HCT116 (cell line): Measurements from ENCODE around the gene CYB5D1. TPM values are rescaled to one million over a fixed set of nuclear protein-coding genes. Genes with fewer than 3 reads are reported as not detected.

Source experiments
- ATAC-seq: fragments of 200-7000 bp; cut with Tn5 transposase; 2 replicates; pipeline ENCODE4 v1.9.1; 2020; ENCODE audit warnings: mild to moderate bottlenecking, moderate library complexity
- BruUV-seq: library from RNA; stranded (reverse); fragments of 400-500 nt; replicated peaks from 2 replicates; lab custom pipeline; 2021; lab: Mats Ljungman, UMichigan
- CTCF ChIA-PET: fragments of 300-600 bp; sonication (Branson Sonifier 250); formaldehyde crosslinking; loops from one replicate; lab custom pipeline; 2021; ENCODE audit warnings: antibody characterized with exemption; lab: Charles Lee
- POLR2A ChIA-PET: fragments of 300-600, 350-600 bp; sonication (Branson Sonifier 250); formaldehyde crosslinking; loops from one replicate; lab custom pipeline; 2021; ENCODE audit warnings: antibody characterized with exemption; lab: Charles Lee
- RAD21 ChIA-PET, 2 experiments: fragments of 300-600 bp; sonication (Branson Sonifier 250); formaldehyde crosslinking; loops; one replicate each; lab custom pipeline; 2023; ENCODE audit warnings: low total read pairs in 2 of 2; ENCODE audit not compliant: uncharacterized antibody in 2 of 2, unreplicated experiment in 2 of 2, low non-redundant PET in 1 of 2; lab: Charles Lee
- DNase-seq: peaks from one replicate; pipeline ENCODE4 v3.0.0-alpha.2; 2010; ENCODE audit warnings: low read depth, low spot score
- H2AFZ ChIP-seq: fragments of 200-600 bp; shearing (Covaris generic), sonication (generic); 2 replicates; pipeline ENCODE4 v1.6.1; 2017; ENCODE audit warnings: low read depth, mixed run types, mixed read lengths, antibody characterized with exemption, low read length; ENCODE audit not compliant: poor library complexity, severe bottlenecking
- H3K27ac ChIP-seq: 2 replicates; pipeline ENCODE4 v1.5.1; 2012; ENCODE audit warnings: low read depth, low read length
- H3K27me3 ChIP-seq: fragments of 200-600 bp; sonication (generic); 2 replicates; pipeline ENCODE4 v1.6.1; 2016; ENCODE audit warnings: mixed run types, low read length, mixed read lengths; ENCODE audit not compliant: insufficient read depth
- H3K36me3 ChIP-seq, 2 experiments: fragments of 200-500 bp in 1 of 2; fragments of 200-600 bp in 1 of 2; sonication (Bioruptor generic) in 1 of 2; sonication (generic) in 1 of 2; 2 replicates each; pipeline versions ENCODE4 v1.5.1 to v1.6.1; 2014 to 2016; ENCODE audit warnings: low read length in 2 of 2, inconsistent platforms in 1 of 2, mixed read lengths in 1 of 2, mixed run types in 1 of 2; ENCODE audit not compliant: insufficient read depth in 2 of 2, control insufficient read depth in 1 of 2
- H3K4me1 ChIP-seq, 2 experiments: fragments of 200-600 bp in 1 of 2; sonication (generic) in 1 of 2; 2 replicates each; pipeline versions ENCODE4 v1.5.1 to v1.6.1; 2012 to 2017; ENCODE audit warnings: low read length in 2 of 2, inconsistent platforms in 1 of 2, mild to moderate bottlenecking in 1 of 2, mixed read lengths in 1 of 2, mixed run types in 1 of 2, moderate library complexity in 1 of 2; ENCODE audit not compliant: insufficient read depth in 2 of 2, control insufficient read depth in 1 of 2
- H3K4me2 ChIP-seq: fragments of 200-600 bp; sonication (generic); 2 replicates; pipeline ENCODE4 v1.6.1; 2017; ENCODE audit warnings: mixed run types, low read length, mixed read lengths
- H3K4me3 ChIP-seq, 2 experiments: fragments of 200-600 bp in 1 of 2; sonication (generic) in 1 of 2; replicated peaks in 1 of 2; 2 replicates each; pipeline ENCODE4 v1.5.1; 2011 to 2016; ENCODE audit warnings: low read length in 2 of 2, control low read depth in 1 of 2, low read depth in 1 of 2, mild to moderate bottlenecking in 1 of 2, mixed read lengths in 1 of 2, mixed run types in 1 of 2
- H3K79me2 ChIP-seq: fragments of 200-600 bp; sonication (generic); 2 replicates; pipeline ENCODE4 v1.6.1; 2017; ENCODE audit warnings: mild to moderate bottlenecking, mixed run types, low read length, moderate library complexity, mixed read lengths; ENCODE audit not compliant: insufficient read depth
- H3K9ac ChIP-seq: fragments of 200-600 bp; sonication (generic); 2 replicates; pipeline ENCODE4 v1.6.1; 2016; ENCODE audit warnings: low read length, mixed read lengths
- H3K9me2 ChIP-seq: fragments of 200-600 bp; sonication (generic), shearing (Covaris generic); 2 replicates; pipeline ENCODE4 v1.6.1; 2017; ENCODE audit warnings: mixed run types, mild to moderate bottlenecking, moderate library complexity; ENCODE audit not compliant: insufficient read depth
- H3K9me3 ChIP-seq, 2 experiments: fragments of 200-500 bp in 1 of 2; fragments of 200-600 bp in 1 of 2; sonication (Bioruptor generic) in 1 of 2; sonication (generic) in 1 of 2; 2 replicates each; pipeline ENCODE4 v1.6.1; 2014 to 2017; ENCODE audit warnings: low read length in 2 of 2, mixed read lengths in 2 of 2, inconsistent platforms in 1 of 2, low read depth in 1 of 2, mild to moderate bottlenecking in 1 of 2, mixed run types in 1 of 2, moderate library complexity in 1 of 2; ENCODE audit not compliant: control insufficient read depth in 1 of 2, insufficient read depth in 1 of 2
- H4K20me1 ChIP-seq: fragments of 200-600 bp; sonication (generic), shearing (Covaris generic); 2 replicates; pipeline ENCODE4 v1.6.1; 2017; ENCODE audit warnings: mixed run types, mild to moderate bottlenecking, moderate library complexity; ENCODE audit not compliant: insufficient read depth
- CTCF ChIP-seq, 3 experiments: fragments of 200-600 bp in 1 of 3; sonication (generic) in 1 of 3; IDR thresholded peaks in 2 of 3; conservative IDR thresholded peaks in 1 of 3; 2 replicates each; pipeline ENCODE4 v1.5.1; 2012 to 2017; ENCODE audit warnings: low read depth in 2 of 3, low read length in 2 of 3, antibody characterized with exemption in 1 of 3, borderline replicate concordance in 1 of 3, control low read depth in 1 of 3, mild to moderate bottlenecking in 1 of 3, mixed read lengths in 1 of 3, mixed run types in 1 of 3, moderate library complexity in 1 of 3; ENCODE audit not compliant: insufficient read depth in 1 of 3
- EGR1 ChIP-seq: IDR thresholded peaks from 2 replicates; pipeline ENCODE4 v1.6.1; 2012; ENCODE audit warnings: low read depth
- ELF1 ChIP-seq: IDR thresholded peaks from 2 replicates; pipeline ENCODE4 v1.6.1; 2012; ENCODE audit warnings: low read depth, borderline replicate concordance
- EZH2 ChIP-seq: fragments of 200-600 bp; sonication (generic); IDR thresholded peaks from 2 replicates; pipeline ENCODE4 v1.6.1; 2017; ENCODE audit warnings: antibody characterized with exemption, mixed run types
- JUND ChIP-seq: IDR thresholded peaks from 2 replicates; pipeline ENCODE4 v1.6.1; 2012
- MAX ChIP-seq: IDR thresholded peaks from 2 replicates; pipeline ENCODE4 v1.6.1; 2012
- POLR2A ChIP-seq: IDR thresholded peaks from 2 replicates; pipeline ENCODE4 v1.7.0; 2011; ENCODE audit warnings: borderline replicate concordance; ENCODE audit not compliant: insufficient read depth, insufficient read length; ENCODE audit errors: extremely low read depth
- POLR2AphosphoS5 ChIP-seq: IDR thresholded peaks from 2 replicates; pipeline ENCODE4 v1.6.1; 2011; ENCODE audit warnings: mild to moderate bottlenecking, low read depth, low read length, moderate library complexity
- RAD21 ChIP-seq: IDR thresholded peaks from 2 replicates; pipeline ENCODE4 v1.6.1; 2012; ENCODE audit warnings: low read depth, mild to moderate bottlenecking
- SIN3A ChIP-seq: IDR thresholded peaks from 2 replicates; pipeline ENCODE4 v1.6.1; 2012; ENCODE audit warnings: low read depth
- YY1 ChIP-seq: IDR thresholded peaks from 2 replicates; pipeline ENCODE4 v1.6.1; 2011; ENCODE audit warnings: low read length, low read depth, moderate library complexity, mild to moderate bottlenecking; ENCODE audit not compliant: insufficient replicate concordance; ENCODE audit errors: extremely low read depth
- ZBTB33 ChIP-seq: IDR thresholded peaks from 2 replicates; pipeline ENCODE4 v1.6.1; 2011; ENCODE audit warnings: mild to moderate bottlenecking, low read length, moderate library complexity; ENCODE audit not compliant: insufficient replicate concordance; ENCODE audit errors: extremely low read depth
- ZFX ChIP-seq: fragments of 450-650 bp; IDR thresholded peaks from 2 replicates; pipeline ENCODE4 v1.6.1; 2017
- ZNF274 ChIP-seq: fragments of 200-500 bp; sonication (Bioruptor generic); IDR thresholded peaks from 2 replicates; pipeline ENCODE4 v1.6.1; 2014; ENCODE audit warnings: mild to moderate bottlenecking, low read depth, low read length, inconsistent platforms
- intact Hi-C: fragments of 100-400 bp; cut with micrococcal nuclease; formaldehyde crosslinking; loops from 2 replicates; pipeline ENCODE4 v1.10.0; 2022
- total RNA-seq: library from RNA; stranded (reverse); gene quantifications from one replicate; pipeline ENCODE4 v1.2.1, GENCODE V29; 2021; ENCODE audit not compliant: unreplicated experiment

Gene CYB5D1
- total RNA-seq, 1 experiment from 2014 or later, result 21.5 TPM

- DNase-seq (peak; percentile 99), ATAC-seq (peak; percentile 85)
- Histone ChIP-seq H3K79me2 (peaks cover 42% of the 10 kb centered on the region), H3K27me3 (no peaks in the 10 kb centered on the region), H3K27ac (peak within 1 kb of the TSS; percentile 92), H3K4me3 (peak within 1 kb of the TSS; percentile 67 to 94), H3K9me2 (no peaks in the 10 kb centered on the region), H4K20me1 (no peaks in the 10 kb centered on the region), H3K36me3 (peaks cover 7 to 29% of the 10 kb centered on the region in 2 experiments; a peak in 3 of 4 replicates), H3K9me3 (no peaks in the 10 kb centered on the region), H2AFZ (peak within 1 kb of the TSS; percentile 59), H3K4me2 (peak within 1 kb of the TSS; percentile 99), H3K9ac (peak within 1 kb of the TSS; percentile 93), H3K4me1 (peaks cover 10 to 28% of the 10 kb centered on the region in 2 experiments; a peak in 3 of 4 replicates)
- intact Hi-C loops, result loop anchor here (1.0 to 2.0 kb wide), 2 partner anchors 22 to 30 kb away; partner anchors contain the start of gene KDM6B
- TF ChIP-seq POLR2A (peak; percentile 12), RAD21 (peak; percentile 58), SIN3A (peak; percentile 91), EZH2 (no peak), YY1 (peak; percentile 85), ZNF274 (no peak), CTCF (IDR thresholded peaks at IDR 0.05 in 2 of 3, conservative IDR thresholded peaks at IDR 0.05 in 1 of 3; ENCODE audit: borderline replicate concordance in 1 of 3, insufficient read depth in 1 of 3, low read depth in 2 of 3, low read length in 2 of 3) (peak; percentile 32 to 48 (median 40); a peak in 5 of 6 replicates), JUND (no peak), MAX (peak; percentile 72; the same call in 1 of the 2 replicates), POLR2AphosphoS5 (peak; percentile 84), ELF1 (no peak; the same call in 1 of the 2 replicates), ZFX (peak; percentile 60; the same call in 1 of the 2 replicates), EGR1 (0 out of 2 replicates have a peak, but pooled peaks have one; percentile 66), ZBTB33 (peak; percentile 96)
- CTCF ChIA-PET, result interaction anchor here (0.6 to 1.7 kb wide), 16 partner anchors 12 to 201 kb away, joined by 3 to 12 read pairs (median 5); partner anchors contain the start of genes KDM6B and TP53
- RAD21 ChIA-PET, result interaction anchor here (0.5 to 1.7 kb wide), 5 partner anchors 21 to 113 kb away, joined by 3 to 6 read pairs (median 4); no protein-coding TSS in a partner anchor
- POLR2A ChIA-PET, result interaction anchor here (0.6 to 2.6 kb wide), 17 partner anchors 13 to 453 kb away, joined by 3 to 45 read pairs (median 4); partner anchors contain the start of genes CNTROB, KDM6B, TMEM256 and TP53
- TSS peak; percentile 94 for BruUV-seq
Measured at GRCh38 chr17:7856811-7857712, 741 bp upstream of the CYB5D1 start, which contains the start of gene NAA38. Gene NAA38 (minus strand): TSS chr17:7857559. CDS start chr17:7857463, 96 bp downstream.
